Endodermal cell (in vitro differentiated cells): ENCODE results near the gene SNX30. TPM values are rescaled to one million over a fixed set of nuclear protein-coding genes. Genes with fewer than 3 reads are reported as not detected.

ENCODE experiments used
- DNase-seq: peaks from one replicate; pipeline ENCODE4 v3.0.0-alpha.2; 2017
- H3K27ac ChIP-seq: 2 replicates; pipeline ENCODE4 v1.5.1; 2013; ENCODE audit warnings: mild to moderate bottlenecking, low read depth, low read length, moderate library complexity
- H3K27me3 ChIP-seq: 2 replicates; pipeline ENCODE4 v1.6.1; 2013; ENCODE audit warnings: mild to moderate bottlenecking, low read length, moderate library complexity; ENCODE audit not compliant: insufficient read depth, control insufficient read depth, poor library complexity, severe bottlenecking
- H3K36me3 ChIP-seq: 2 replicates; pipeline ENCODE4 v1.7.0; 2013; ENCODE audit warnings: mild to moderate bottlenecking, low read length, moderate library complexity; ENCODE audit not compliant: control insufficient read depth, insufficient read depth
- H3K4me1 ChIP-seq: one replicate; pipeline ENCODE4 v1.7.0; 2013; ENCODE audit warnings: low read length; ENCODE audit not compliant: control insufficient read depth, insufficient read depth
- H3K4me3 ChIP-seq: 2 replicates; pipeline ENCODE4 v1.5.1; 2013; ENCODE audit warnings: mild to moderate bottlenecking, low read length, moderate library complexity
- H3K9ac ChIP-seq: 2 replicates; pipeline ENCODE4 v1.6.1; 2013; ENCODE audit warnings: mild to moderate bottlenecking, low read length, moderate library complexity; ENCODE audit not compliant: poor library complexity, severe bottlenecking; ENCODE audit errors: extremely low read depth
- H3K9me3 ChIP-seq: 2 replicates; pipeline ENCODE4 v1.6.1; 2013; ENCODE audit warnings: mild to moderate bottlenecking, low read length, moderate library complexity; ENCODE audit not compliant: control insufficient read depth
- H3K27ac Mint-ChIP-seq: 2 replicates; pipeline ENCODE4 v1.8.0; 2020; ENCODE audit warnings: mixed read lengths
- H3K27me3 Mint-ChIP-seq: 2 replicates; pipeline ENCODE4 v1.8.0; 2021; ENCODE audit warnings: mild to moderate bottlenecking, mixed read lengths; ENCODE audit not compliant: insufficient read depth
- H3K36me3 Mint-ChIP-seq: 2 replicates; pipeline ENCODE4 v1.8.0; 2020; ENCODE audit warnings: low read depth, mixed read lengths
- H3K4me1 Mint-ChIP-seq: 2 replicates; pipeline ENCODE4 v1.8.0; 2020; ENCODE audit warnings: mixed read lengths
- H3K4me3 Mint-ChIP-seq: 2 replicates; pipeline ENCODE4 v1.8.0; 2020; ENCODE audit warnings: mild to moderate bottlenecking, moderate library complexity, mixed read lengths
- H3K9me3 Mint-ChIP-seq: 2 replicates; pipeline ENCODE4 v1.8.0; 2020; ENCODE audit warnings: mild to moderate bottlenecking, mixed read lengths
- WGBS, 2 experiments: methylation state at CpG; one replicate each; pipeline versions ENCODE4 v1.1.5 to v1.1.7; 2013; ENCODE audit warnings: missing lambda C conversion rate in 2 of 2, mixed read lengths in 1 of 2; ENCODE audit not compliant: insufficient coverage in 1 of 2, insufficient read length in 1 of 2; 5-methylcytosine and 5-hydroxymethylcytosine counted together
- total RNA-seq, 2 donors: library from RNA; stranded (reverse); fragmentation: NEBNext Ultra II Directional in 1 of 2; extraction: Animal tissue kit (Norgen Biotek cat#: 25700) in 1 of 2; gene quantifications; 2 replicates in 1 of 2; 3 replicates in 1 of 2; pipeline ENCODE4 v1.2.1, GENCODE V29; 2021
- TF ChIP-seq, protein P1 (sequence below): fragments of 200-600 bp; sonication (generic); conservative IDR thresholded peaks from 2 replicates; pipeline ENCODE4 v1.5.0; 2021; ENCODE audit warnings: antibody characterized with exemption, mild to moderate bottlenecking

The SNX30 gene
- total RNA-seq, 2 donors from 2014 or later: 11.8 to 14.8 TPM

DNA sequence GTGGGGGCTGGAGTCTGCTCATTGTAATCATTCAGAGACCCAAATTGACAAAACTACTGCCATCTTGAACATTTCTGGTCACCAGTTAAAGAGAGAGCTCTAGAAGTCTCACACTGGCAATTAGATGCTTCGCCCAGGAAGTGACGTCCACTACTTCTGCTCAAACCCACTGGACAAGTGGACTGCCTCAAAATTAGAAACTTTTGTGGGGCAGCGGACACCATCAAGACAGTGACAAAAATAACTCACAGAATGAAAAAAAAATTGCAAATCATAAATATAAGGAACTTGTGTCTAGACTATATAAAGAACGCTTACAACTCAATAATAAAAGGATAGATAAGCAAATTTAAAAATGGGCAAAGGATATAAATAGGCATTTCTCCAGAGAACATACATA lies 149.9 kb downstream of the SNX30 start:
- no peak overlapping the region for H3K4me3 Mint-ChIP-seq
- H3K27me3 ChIP-seq: peaks cover 15% of the 10 kb centered on the region
- H3K27ac ChIP-seq: no peak overlapping the region
- no peak overlapping the region for H3K9ac ChIP-seq
- H3K27me3 Mint-ChIP-seq: peaks cover 37% of the 10 kb centered on the region
- WGBS, 2 experiments: 81 to 94% methylated on average over 2 to 3 of the region's 4 CpGs
- H3K9me3 ChIP-seq: no peaks in the 10 kb centered on the region
- H3K4me1 ChIP-seq: no peaks in the 10 kb centered on the region
- no peaks in the 10 kb centered on the region for H3K36me3 ChIP-seq
- no peaks in the 10 kb centered on the region for H3K36me3 Mint-ChIP-seq
- H3K4me1 Mint-ChIP-seq: no peaks in the 10 kb centered on the region
- DNase-seq: no peak
- TF ChIP-seq, protein P1, sequence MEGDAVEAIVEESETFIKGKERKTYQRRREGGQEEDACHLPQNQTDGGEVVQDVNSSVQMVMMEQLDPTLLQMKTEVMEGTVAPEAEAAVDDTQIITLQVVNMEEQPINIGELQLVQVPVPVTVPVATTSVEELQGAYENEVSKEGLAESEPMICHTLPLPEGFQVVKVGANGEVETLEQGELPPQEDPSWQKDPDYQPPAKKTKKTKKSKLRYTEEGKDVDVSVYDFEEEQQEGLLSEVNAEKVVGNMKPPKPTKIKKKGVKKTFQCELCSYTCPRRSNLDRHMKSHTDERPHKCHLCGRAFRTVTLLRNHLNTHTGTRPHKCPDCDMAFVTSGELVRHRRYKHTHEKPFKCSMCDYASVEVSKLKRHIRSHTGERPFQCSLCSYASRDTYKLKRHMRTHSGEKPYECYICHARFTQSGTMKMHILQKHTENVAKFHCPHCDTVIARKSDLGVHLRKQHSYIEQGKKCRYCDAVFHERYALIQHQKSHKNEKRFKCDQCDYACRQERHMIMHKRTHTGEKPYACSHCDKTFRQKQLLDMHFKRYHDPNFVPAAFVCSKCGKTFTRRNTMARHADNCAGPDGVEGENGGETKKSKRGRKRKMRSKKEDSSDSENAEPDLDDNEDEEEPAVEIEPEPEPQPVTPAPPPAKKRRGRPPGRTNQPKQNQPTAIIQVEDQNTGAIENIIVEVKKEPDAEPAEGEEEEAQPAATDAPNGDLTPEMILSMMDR: no peak
- H3K4me3 ChIP-seq: no peak overlapping the region
- no peaks in the 10 kb centered on the region for H3K9me3 Mint-ChIP-seq
- no peak overlapping the region for H3K27ac Mint-ChIP-seq

DNA sequence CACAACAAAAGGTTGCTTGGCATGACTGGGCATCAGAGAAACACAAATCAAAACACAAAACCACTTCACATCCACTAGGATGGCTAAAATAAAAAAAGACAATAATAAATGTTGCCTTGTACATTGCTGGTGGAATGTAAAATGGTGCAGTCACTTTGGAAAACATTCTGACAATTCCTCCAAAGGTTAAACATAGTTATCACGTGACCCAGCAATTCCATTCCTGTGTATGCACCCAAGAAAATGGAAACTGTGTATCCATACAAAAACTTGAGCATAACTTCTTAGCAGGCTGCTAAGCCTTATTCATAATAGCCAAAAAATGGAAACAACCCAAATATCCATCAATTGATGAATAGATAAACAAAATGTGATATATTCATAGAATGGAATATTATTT lies 150.3 kb downstream of the SNX30 start:
- no peaks in the 10 kb centered on the region for H3K9me3 ChIP-seq
- Mint-ChIP-seq H3K4me3 (no peak overlapping the region), H3K9me3 (no peaks in the 10 kb centered on the region), H3K36me3 (no peaks in the 10 kb centered on the region), H3K4me1 (no peaks in the 10 kb centered on the region), H3K27me3 (peaks cover 37% of the 10 kb centered on the region), H3K27ac (no peak overlapping the region)
- H3K4me3 ChIP-seq: no peak overlapping the region
- no peak for DNase-seq
- 85% methylated on average over 1 of the region's 1 CpG; no CpG with 5 or more reads in 1 of the 2 experiments for WGBS, 2 experiments
- no peaks in the 10 kb centered on the region for H3K36me3 ChIP-seq
- TF ChIP-seq, protein P1: no peak
- peaks cover 15% of the 10 kb centered on the region for H3K27me3 ChIP-seq
- H3K9ac ChIP-seq: no peak overlapping the region
- no peaks in the 10 kb centered on the region for H3K4me1 ChIP-seq
- H3K27ac ChIP-seq: no peak overlapping the region

DNA sequence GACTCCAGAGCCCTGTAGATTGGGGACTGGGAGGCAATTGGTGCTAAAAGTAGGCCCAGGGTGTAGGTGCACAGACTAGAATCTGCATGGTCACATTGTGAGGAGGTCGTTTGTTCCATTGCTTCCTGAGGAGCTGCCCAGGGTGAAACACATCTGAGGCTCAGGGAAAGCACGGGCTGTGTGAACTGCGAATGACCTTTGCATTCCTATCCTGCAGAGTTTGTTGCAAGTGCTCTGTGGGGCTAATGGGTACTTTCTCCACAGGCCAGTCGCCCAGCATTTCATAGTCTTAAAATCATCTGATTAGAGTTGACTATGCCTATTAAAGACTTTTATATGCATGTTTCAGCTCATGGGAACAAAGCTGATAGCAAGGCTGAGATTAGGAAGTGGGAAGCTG lies 154.5 kb downstream of the SNX30 start:
- H3K9me3 Mint-ChIP-seq: no peaks in the 10 kb centered on the region
- H3K4me3 ChIP-seq: no peak overlapping the region
- WGBS, 2 experiments: 69 to 80% methylated on average over 4 of the region's 4 CpGs
- peaks cover 33% of the 10 kb centered on the region for H3K27me3 ChIP-seq
- H3K36me3 Mint-ChIP-seq: no peaks in the 10 kb centered on the region
- H3K4me1 ChIP-seq: no peaks in the 10 kb centered on the region
- H3K27ac ChIP-seq: no peak overlapping the region
- H3K27ac Mint-ChIP-seq: no peak overlapping the region
- no peaks in the 10 kb centered on the region for H3K9me3 ChIP-seq
- peaks cover 57% of the 10 kb centered on the region for H3K27me3 Mint-ChIP-seq
- H3K9ac ChIP-seq: no peak overlapping the region
- no peaks in the 10 kb centered on the region for H3K4me1 Mint-ChIP-seq
- DNase-seq: no peak
- no peak overlapping the region for H3K4me3 Mint-ChIP-seq
- TF ChIP-seq, protein P1: no peak
- no peaks in the 10 kb centered on the region for H3K36me3 ChIP-seq
